ENCODE data around the gene HHATL.

The HHATL gene

GRCh38 chr3:42662037-42662812 lies 40.4 kb downstream of the HHATL start:
- DNase-seq = no peak

GRCh38 chr3:42661593-42662022 lies 41.0 kb downstream of the HHATL start:
- DNase-seq = no peak

DNA sequence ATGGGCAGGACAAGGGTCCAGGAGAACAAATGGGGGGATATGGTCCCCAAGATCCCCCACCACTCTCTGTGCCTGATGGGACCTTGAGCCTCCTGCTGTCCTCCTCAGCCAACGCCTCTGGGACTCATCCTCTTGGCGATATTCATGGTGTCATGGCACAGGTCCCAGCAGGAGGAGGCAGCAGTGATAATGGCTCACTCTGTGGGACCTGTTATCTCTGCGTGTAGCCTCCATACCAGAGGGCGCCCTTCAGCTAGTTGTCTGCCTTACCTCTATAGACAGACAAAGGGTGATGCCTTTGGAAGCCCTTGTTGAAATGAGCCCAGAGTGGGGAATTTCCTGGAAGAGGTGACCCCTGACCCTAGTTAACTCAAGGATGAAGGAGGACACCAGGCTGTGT lies 41.7 kb downstream of the HHATL start:
- DNase-seq = no peak

- DNase-seq = no peak
Measured at GRCh38 chr3:42660131-42660715, 42.4 kb downstream of the HHATL start.

DNA sequence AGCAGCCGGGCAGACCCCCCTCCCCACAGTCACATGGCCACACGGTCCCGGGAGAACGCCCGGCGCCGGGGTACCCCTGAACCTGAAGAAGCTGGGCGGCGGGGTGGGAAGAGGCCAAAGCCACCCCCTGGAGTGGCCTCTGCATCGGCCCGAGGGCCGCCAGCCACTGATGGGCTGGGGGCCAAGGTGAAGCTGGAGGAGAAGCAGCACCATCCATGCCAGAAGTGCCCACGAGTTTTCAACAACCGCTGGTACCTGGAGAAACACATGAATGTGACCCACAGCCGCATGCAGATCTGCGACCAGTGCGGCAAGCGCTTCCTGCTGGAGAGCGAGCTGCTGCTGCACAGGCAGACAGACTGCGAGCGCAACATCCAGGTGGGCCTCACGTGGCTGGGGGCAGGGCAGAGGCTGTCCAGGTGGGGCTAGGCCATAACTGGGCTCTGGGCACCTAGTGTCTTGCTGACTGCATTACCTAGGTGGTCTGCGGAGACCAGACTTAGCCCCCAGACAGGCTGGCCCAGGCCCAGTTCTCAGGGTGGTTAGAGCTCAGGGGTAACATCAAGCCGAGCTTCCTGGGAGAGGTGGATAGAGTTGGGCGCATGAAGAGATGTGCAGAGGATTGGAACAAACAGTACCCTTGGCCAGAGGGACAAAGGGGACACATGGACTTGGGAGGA lies 43.0 kb downstream of the HHATL start:
- no peak for DNase-seq

GRCh38 chr3:42658771-42659390 lies 43.7 kb downstream of the HHATL start:
- DNase-seq = no peak

- no peak for DNase-seq
Measured at GRCh38 chr3:42658091-42658770, 44.4 kb downstream of the HHATL start.

DNA sequence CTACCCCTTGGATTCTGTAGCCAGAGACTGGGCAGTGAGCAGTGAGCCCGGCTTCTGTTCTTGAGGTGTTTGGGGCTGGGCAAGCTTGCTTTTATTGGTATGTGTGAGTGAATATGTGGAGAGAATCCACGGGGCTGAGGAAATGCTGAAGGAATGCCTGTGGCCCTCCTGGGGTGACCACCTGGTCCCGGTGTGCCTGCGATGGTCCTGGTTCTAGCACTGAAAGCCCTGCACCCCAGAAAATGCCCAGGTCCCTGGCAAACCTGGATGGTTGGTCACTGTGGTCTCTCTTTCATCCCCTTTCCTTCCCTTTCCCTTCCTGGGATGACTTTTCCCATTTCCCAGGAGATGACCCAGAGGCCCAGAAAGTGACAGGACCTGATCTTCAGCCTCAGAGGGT lies 44.9 kb downstream of the HHATL start:
- no peak for DNase-seq

GRCh38 chr3:42656680-42657610 lies 45.7 kb downstream of the HHATL start:
- DNase-seq = no peak

DNA sequence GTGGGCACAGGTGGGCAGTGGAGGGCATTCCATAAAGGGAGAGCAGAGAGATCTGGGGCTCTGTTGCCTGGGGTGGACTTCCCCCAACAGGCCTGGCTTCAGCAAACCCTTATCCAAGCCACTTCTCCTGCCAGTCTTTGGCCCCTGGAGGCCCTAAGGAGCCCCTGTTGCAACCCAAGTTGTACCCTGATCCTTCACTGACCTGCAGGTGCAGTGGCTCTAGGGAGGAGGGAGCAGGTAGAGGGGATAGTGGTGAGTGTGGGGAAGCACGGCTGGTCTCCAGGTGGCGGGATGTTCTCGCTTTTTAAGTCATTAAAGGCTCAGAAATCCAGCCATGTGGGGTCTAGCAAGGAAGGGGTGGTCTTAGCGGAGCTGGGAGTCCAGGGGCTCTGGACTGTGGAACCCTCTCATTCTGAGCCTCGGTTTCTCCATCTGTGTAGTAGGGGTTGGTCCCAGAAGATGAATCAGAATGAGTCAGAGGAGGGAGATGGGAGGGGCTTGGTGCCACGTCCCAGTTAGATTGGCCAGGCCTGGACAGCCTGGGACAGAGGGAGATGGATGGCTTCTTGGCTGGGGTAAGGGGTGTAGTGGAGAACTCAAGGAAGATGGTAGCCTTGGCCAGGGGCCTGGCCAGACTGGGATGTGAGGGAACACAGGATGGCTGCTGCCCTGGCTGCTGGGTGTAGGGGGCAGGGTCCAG lies 46.5 kb downstream of the HHATL start:
- DNase-seq = no peak

- DNase-seq = no peak
Measured at GRCh38 chr3:42655331-42655888, 47.2 kb downstream of the HHATL start.

- DNase-seq = no peak
Measured at GRCh38 chr3:42654331-42655201, 48.0 kb downstream of the HHATL start.

DNA sequence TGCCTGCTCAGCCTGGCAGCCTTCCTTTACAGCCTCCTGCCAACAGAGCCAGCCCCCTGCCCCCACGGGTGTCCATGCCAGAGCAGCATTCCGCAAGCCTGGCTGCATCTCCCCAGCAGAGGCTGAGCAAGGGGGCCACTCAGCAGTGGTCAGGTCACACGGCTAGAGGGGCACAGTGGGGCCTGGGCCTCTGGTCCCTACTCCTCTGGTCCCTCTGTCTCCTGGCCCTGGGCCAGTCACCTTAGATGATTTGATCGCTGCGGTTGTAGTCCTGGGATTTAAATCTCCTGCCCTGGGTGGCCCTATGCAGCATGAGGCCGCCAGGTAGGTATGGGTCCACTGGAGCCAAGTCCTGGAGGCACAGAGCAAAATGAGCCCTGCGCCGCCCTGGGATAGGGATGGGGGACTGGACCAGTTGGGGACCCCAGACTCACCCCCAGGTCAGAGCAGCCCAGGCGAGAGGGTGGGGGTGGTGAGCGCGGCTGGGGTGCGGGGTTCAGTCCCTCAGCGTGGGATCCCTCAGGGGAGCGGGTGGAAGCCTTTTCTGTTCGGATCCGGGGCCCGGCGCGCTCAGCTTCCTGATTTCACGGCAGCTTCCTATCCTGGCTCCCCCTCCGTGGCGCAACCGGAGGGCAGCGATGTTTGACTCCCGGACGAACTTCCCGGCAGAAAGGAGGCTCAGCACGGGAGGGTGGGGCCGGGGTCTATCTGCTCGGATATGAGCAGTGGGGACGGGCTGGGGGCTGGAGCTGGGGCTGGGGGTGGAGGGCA lies 48.9 kb downstream of the HHATL start, which contains the start of gene ZBTB47:
ZBTB47 (plus strand) TSS at position 138 of the 771 bp plus-strand sequence. CDS start 4,659 bp downstream, outside the sequence.
- no peak for DNase-seq

DNA sequence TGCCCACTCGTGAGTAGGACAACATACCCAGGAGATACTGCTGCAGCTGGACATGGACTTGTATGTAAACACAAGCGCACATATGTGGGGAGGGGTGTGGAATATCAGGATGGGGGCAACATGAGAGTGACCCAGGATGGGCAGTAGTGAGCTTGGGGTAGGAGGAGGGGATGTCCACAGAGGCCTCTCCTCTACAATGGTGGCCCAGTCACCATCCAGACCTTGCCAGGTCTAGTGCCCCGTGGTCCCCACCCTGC lies 49.4 kb downstream of the HHATL start:
- no peak for DNase-seq

DNA sequence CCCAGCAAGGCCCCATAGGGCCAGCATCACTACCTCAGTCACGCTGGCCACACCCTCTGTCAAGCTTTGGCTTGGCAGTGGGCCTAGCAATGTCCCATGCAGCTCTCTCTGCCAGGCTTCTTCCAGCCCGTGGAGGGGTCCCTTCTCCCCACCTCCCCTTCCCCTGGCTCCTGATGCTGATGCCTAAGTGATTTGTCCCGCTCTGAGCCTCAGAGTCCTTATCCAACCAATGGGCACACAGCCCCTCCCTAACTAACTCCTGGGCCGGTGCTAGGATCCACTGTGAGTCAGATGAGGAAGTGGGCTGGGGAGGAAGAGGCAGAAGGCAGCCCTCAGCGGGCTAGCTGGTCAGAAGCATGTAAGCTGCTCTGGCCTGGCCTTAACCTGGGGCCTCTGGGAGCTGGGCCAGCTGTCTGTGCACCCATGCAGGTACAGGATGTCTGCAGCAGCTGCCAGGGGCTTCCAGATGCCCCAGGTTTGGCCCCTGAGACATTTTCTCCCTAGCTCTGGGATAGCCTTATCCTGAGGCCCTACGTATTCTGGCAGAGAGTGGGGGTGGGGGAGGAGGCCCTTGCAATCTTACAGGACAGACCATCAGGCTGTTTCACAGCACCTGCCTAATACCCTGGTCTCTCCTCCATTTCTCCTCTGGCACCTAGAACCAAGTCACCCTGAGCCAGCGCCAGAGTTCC lies 49.8 kb downstream of the HHATL start:
- no peak for DNase-seq

DNA sequence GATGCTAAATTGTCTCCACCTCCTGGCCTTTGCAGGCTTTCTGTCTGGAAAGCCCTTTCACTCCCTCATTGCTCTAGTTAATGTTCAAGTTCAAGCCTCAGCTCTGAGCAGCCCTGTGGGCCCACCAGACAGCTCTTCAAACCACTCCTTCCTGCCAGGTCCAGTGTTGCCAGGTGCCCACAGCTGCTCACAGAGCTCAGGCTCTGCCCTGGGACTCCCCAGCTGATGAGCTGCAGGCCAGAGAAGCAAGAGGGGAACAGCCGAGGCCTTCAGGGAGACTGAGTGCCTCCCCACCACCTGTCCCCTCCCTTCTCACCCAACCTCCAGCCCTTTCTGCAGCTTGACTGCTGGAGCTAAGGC lies 50.4 kb downstream of the HHATL start:
- no peak for DNase-seq

DNA sequence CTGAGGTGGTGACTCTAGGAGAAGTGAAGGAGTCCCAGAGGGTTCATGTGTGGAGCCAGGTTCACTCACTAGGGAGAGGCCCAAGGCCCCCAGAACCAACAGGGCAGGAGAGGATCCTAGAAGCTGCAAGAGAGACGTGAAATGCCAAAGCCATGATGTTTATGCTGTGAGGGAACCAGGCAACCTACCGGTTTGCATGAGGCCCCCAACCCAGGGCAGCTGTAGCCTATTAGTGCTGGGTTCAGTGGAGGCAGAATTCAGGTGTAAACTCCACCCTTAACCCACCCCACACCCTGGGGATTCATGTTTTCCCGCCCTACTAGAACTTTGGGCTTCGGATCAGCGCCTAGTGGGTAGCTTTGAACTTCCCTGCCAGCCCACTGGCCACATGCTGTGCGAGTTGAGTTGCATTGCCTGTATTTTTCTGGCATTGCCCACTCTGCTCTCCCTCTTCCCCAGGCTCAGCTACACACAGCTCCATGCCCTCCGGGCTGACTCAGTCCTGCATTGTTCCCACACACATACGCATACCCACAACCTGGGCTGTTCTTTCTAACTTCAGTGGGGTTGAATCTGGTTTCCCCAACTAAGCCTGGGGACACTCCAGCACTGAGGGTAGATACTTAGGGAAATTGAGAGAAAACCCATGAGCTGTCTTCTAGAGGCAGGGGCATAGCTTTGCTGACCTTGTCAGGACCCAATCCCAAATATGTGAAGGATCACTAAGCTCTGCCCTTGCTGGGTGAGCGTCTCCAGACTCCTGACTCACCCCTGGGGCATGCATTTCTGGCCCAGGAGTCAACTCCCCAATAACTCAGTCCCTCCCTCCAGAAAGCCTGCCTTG lies 51.1 kb downstream of the HHATL start:
- DNase-seq = no peak

- no peak for DNase-seq
Measured at GRCh38 chr3:42649783-42650182, 52.8 kb downstream of the HHATL start.
